ENCODE data around the gene MNT.

DNA sequence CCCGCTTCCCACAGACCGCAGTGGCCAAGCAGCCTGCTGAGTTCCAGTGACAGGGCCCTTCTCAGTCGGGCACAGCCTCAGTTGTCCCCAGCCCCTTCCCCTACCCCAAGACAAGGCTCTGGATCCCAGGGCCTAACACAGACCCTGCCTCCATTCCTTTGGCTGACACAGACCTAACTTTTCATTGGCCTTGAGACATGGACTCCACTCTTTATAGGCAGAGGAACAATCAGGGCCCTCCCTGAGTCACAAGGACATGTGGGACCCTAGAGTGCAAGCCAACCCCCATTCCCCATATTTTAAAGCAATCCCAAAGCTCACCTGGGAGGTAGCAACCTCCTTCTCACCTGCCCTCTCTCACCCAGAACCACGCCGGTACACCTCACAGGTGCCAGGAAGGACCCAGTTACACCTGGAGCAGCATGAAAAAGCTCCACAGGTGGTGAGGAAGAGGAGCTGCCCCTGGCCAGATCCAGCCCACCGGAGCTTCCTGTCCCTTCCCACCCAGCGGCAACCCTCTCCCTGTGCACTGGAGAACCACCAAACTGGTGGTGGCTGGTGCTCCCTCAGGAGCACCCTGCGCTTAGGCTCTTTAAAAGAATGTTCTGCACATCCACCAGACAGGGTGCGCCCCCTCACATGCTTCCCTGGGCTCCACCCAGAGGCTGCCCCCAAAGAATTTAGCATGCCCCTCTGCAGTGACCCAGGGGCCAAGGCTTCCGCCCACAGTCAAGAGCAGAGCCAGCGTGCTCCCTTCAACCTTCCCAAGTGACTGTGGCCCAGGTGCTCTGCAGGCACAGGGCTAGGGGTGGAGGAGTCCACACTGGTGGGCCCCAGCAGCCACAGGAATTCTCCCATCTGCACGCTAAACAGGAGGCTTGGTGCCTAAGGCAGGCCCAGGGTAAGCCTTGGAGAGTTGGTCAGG lies 3.4 kb downstream of the MNT start:
- TF ChIP-seq, protein P1, sequence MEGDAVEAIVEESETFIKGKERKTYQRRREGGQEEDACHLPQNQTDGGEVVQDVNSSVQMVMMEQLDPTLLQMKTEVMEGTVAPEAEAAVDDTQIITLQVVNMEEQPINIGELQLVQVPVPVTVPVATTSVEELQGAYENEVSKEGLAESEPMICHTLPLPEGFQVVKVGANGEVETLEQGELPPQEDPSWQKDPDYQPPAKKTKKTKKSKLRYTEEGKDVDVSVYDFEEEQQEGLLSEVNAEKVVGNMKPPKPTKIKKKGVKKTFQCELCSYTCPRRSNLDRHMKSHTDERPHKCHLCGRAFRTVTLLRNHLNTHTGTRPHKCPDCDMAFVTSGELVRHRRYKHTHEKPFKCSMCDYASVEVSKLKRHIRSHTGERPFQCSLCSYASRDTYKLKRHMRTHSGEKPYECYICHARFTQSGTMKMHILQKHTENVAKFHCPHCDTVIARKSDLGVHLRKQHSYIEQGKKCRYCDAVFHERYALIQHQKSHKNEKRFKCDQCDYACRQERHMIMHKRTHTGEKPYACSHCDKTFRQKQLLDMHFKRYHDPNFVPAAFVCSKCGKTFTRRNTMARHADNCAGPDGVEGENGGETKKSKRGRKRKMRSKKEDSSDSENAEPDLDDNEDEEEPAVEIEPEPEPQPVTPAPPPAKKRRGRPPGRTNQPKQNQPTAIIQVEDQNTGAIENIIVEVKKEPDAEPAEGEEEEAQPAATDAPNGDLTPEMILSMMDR (IDR thresholded peaks at IDR 0.05): no peak
- TF ChIP-seq POLR2AphosphoS5 (IDR thresholded peaks at IDR 0.05): no peak
